Peyer's patch (tissue), 4 donors: ENCODE results near the gene IRF9. TPM values are rescaled to one million over a fixed set of nuclear protein-coding genes. Genes with fewer than 3 reads are reported as not detected.

Experiments used
- DNase-seq, 3 donors: peaks; one replicate each; pipeline ENCODE4 v3.0.0-alpha.2; 2017 to 2019
- H3K27ac ChIP-seq, 4 donors: fragments of 200-600 bp; sonication (generic); one replicate each; pipeline ENCODE4 v1.5.1; 2016 to 2019
- H3K27me3 ChIP-seq, 2 donors: fragments of 200-600 bp; sonication (generic); one replicate each; pipeline ENCODE4 v1.5.1; 2019
- H3K36me3 ChIP-seq, 3 donors: fragments of 200-600 bp; sonication (generic); one replicate each; pipeline ENCODE4 v1.5.1; 2016 to 2019
- H3K4me1 ChIP-seq, 4 donors: fragments of 200-600 bp; sonication (generic); one replicate each; pipeline ENCODE4 v1.5.1; 2016 to 2019
- H3K4me3 ChIP-seq, 4 donors: fragments of 200-600 bp; sonication (generic); 1 replicate in 3 of 4; 2 replicates in 1 of 4; pipeline ENCODE4 v1.5.1; 2016 to 2019; ENCODE audit warnings: mild to moderate bottlenecking in 1 of 4
- H3K9me3 ChIP-seq, 4 donors: fragments of 200-600 bp; sonication (generic); one replicate each; pipeline ENCODE4 v1.5.1; 2016 to 2019; ENCODE audit warnings: mild to moderate bottlenecking in 1 of 4
- POLR2A ChIP-seq, 2 donors: fragments of 450-650 bp; IDR thresholded peaks; one replicate each; pipeline ENCODE4 v1.5.1; 2017; ENCODE audit warnings: antibody characterized with exemption in 2 of 2, mild to moderate bottlenecking in 2 of 2, moderate library complexity in 2 of 2
- total RNA-seq, 4 donors: library from RNA; depleted of rRNA; stranded (reverse); fragments of >200 nt; gene quantifications; one replicate each; pipeline ENCODE4 v1.1.0, GENCODE V29; 2016
- TF ChIP-seq, protein P1 (sequence below), 6 experiments: fragments of 450-650 bp in 4 of 6; fragments of 200-600 bp in 2 of 6; sonication (generic) in 1 of 6; IDR thresholded peaks; one replicate each; pipeline ENCODE4 v1.5.1; 2017 to 2019; ENCODE audit warnings: antibody characterized with exemption in 6 of 6, mild to moderate bottlenecking in 3 of 6, moderate library complexity in 1 of 6

Gene IRF9
- total RNA-seq, 4 donors from 2014 or later = 64.1 to 219 (median 80.8) TPM

DNA sequence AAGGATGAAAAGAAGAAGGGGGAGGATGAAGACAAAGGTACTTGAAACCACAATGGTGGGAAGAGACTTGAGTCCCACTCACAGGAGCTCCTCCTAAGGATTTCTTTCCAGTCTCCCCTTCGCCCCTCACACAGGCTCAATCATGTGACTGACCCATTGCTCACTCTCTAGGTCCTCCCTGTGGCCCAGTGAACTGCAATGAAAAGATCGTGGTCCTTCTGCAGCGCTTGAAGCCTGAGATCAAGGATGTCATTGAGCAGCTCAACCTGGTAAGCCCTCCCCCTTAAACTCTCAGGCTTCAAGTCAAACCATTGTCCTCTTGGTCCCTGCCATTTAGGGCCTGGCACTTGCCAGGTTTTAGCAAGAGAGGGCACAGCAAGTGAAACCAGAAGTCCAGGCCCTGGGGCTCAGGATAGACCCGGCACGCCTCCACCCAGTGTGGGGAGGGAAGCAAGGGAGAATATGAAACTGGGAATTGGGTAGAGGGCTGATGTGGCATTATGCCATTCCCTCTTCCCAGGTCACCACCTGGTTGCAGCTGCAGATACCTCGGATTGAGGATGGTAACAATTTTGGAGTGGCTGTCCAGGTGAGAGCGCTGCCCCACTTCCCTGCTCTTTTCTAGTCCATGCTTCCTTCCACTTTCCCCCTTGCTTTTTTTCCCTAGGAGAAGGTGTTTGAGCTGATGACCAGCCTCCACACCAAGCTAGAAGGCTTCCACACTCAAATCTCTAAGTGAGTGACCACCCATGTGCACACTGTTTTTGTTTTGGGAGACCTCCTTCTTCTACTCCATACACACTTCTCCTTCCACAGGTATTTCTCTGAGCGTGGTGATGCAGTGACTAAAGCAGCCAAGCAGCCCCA lies 23.3 kb upstream of the IRF9 start:
- DNase-seq = no peak
- Histone ChIP-seq H3K27ac (peak overlapping the region in 3 of 4 donors; percentile 47 to 96 (median 95)), H3K4me3 (peak overlapping the region in 1 of 4 donors; percentile 93), H3K36me3 (peaks cover 0 to 22% (median 3%) of the 10 kb centered on the region in 3 donors), H3K27me3 (no peaks in the 10 kb centered on the region), H3K4me1 (peaks cover 0 to 53% (median 17%) of the 10 kb centered on the region in 4 donors), H3K9me3 (no peaks in the 10 kb centered on the region)
- TF ChIP-seq POLR2A (IDR thresholded peaks at IDR 0.05) = no peak
- TF ChIP-seq, protein P1, sequence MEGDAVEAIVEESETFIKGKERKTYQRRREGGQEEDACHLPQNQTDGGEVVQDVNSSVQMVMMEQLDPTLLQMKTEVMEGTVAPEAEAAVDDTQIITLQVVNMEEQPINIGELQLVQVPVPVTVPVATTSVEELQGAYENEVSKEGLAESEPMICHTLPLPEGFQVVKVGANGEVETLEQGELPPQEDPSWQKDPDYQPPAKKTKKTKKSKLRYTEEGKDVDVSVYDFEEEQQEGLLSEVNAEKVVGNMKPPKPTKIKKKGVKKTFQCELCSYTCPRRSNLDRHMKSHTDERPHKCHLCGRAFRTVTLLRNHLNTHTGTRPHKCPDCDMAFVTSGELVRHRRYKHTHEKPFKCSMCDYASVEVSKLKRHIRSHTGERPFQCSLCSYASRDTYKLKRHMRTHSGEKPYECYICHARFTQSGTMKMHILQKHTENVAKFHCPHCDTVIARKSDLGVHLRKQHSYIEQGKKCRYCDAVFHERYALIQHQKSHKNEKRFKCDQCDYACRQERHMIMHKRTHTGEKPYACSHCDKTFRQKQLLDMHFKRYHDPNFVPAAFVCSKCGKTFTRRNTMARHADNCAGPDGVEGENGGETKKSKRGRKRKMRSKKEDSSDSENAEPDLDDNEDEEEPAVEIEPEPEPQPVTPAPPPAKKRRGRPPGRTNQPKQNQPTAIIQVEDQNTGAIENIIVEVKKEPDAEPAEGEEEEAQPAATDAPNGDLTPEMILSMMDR (IDR thresholded peaks at IDR 0.05) = no peak

DNA sequence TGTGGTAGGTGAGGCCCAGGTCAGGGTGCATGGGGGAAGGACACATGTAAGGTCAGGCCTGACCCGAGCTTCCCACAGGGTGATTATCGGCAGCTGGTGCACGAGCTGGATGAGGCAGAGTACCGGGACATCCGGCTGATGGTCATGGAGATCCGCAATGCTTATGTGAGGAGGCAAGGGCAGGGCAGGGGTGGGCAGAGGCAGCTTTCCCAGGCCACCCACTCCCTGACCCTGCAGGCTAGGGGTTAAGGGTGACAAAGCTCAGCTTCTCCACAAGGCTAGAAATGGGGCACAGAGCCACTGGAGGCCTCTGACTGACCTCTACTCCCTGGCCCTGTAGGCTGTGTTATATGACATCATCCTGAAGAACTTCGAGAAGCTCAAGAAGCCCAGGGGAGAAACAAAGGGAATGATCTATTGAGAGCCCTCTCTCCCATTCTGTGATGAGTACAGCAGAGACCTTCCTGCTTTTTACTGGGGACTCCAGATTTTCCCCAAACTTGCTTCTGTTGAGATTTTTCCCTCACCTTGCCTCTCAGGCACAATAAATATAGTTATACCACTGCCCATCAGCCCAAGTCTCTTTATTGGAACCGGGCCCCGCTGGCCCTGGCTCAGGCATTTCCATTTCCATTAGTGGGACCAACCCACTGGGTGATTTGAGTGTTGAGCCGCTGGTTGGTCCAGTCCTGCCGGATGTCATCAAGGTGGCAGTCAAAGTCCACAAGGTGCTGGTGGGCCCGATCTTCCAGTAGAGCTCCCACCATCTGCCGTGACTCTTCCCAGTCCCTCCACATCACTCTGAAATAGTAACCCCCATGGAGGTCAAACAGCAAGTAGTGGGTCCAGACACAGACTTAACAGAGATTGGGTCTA lies 22.4 kb upstream of the IRF9 start:
- TF ChIP-seq, protein P1 (IDR thresholded peaks at IDR 0.05) = no peak
- TF ChIP-seq POLR2A (IDR thresholded peaks at IDR 0.05) = no peak
- peak overlapping the region in 2 of 4 donors; percentile 18 to 47 for H3K27ac ChIP-seq
- H3K4me1 ChIP-seq = peaks cover 0 to 60% (median 17%) of the 10 kb centered on the region in 4 donors
- no peak overlapping the region for H3K4me3 ChIP-seq
- no peaks in the 10 kb centered on the region for H3K9me3 ChIP-seq
- peaks cover 0 to 22% (median 3%) of the 10 kb centered on the region in 3 donors for H3K36me3 ChIP-seq
- H3K27me3 ChIP-seq = no peaks in the 10 kb centered on the region
- DNase-seq = no peak

DNA sequence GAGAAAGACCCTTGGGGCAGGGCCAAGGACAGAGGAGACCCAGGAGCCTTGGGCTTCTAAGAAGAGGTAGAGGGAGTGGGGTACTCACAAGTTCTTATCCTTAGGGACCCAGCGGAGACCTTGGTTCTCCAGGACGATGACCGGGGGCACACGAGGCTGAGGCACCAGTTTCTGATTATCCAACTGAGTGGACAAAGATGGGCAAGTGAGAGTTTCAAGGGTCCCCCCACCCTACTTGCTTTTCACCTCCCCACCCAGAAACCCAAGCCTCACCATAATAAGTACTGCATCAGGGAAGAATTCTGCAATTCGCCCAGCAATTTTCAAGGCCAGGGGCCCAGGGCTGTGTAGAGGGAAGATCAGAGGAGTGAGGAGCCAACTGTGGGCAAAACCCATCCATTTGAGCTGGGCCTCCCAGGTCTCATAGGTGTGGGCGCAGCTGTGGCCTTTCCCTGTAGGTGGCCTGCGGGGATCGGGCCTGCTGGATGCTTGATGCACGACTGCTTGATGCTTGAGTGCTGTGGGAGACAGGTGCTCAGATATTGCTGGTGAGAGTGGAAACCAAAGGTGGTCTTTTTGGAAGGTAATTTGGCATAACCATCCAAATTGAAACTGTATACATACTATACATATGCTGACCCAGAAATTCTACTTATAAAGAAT lies 21.7 kb upstream of the IRF9 start:
- H3K4me3 ChIP-seq = peak overlapping the region in 2 of 4 donors; percentile 24 to 84
- no peaks in the 10 kb centered on the region for H3K27me3 ChIP-seq
- peaks cover 0 to 65% (median 17%) of the 10 kb centered on the region in 4 donors for H3K4me1 ChIP-seq
- peaks cover 0 to 22% (median 3%) of the 10 kb centered on the region in 3 donors for H3K36me3 ChIP-seq
- no peak overlapping the region for H3K27ac ChIP-seq
- H3K9me3 ChIP-seq = no peaks in the 10 kb centered on the region
- TF ChIP-seq POLR2A (IDR thresholded peaks at IDR 0.05) = no peak
- TF ChIP-seq, protein P1 (IDR thresholded peaks at IDR 0.05) = no peak
- DNase-seq = no peak

DNA sequence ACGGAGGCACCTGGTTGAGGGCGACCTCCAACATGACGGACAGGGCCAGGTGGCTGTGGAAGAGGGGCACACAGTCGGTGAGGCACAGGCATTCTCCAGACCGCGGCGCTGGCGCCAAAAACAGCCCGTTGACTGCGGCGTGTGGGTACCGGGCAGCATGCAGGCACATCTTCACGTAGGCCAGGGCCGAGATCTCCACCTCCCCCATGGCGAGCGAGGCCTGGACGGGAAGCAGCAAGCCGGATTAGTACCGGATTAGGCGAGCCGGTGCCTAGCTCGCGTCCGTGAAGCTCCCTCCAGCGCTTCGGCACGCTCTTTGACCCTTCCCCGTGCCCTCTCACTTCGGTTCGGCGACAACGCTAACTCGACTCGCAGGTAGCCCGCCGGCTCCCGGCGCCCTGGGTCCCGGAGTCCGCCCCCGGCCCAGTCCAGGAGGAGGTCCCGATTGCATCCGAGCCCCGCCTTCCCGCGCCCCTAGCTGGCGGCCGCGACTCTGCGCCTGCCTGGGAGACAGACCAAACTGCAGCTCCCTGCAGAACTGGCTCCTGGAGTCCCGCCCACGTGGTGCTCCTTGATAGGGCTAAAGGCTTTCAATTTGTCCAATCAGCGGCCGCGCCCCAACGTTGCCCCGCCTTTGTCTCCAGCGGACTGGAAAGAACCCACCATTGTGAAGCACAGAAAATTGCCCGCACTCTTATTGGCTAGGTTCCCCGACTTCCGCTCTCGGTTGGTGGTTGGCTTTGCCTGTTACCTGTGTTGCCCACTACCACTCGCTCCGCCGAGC lies 19.8 kb upstream of the IRF9 start, which contains the start of gene EMC9:
TSS of gene EMC9 (minus strand) at position 495 of the 784 bp plus-strand sequence. CDS start at position 208, 287 bp downstream.
- Histone ChIP-seq H3K27ac (peak within 1 kb of the TSS; percentile 80 to 99 (median 94)), H3K27me3 (no peaks in the 10 kb centered on the region), H3K36me3 (peaks cover 0 to 22% (median 3%) of the 10 kb centered on the region in 3 donors), H3K9me3 (no peaks in the 10 kb centered on the region), H3K4me3 (peak within 1 kb of the TSS; percentile 73 to 89 (median 86)), H3K4me1 (peaks cover 0 to 73% (median 21%) of the 10 kb centered on the region in 4 donors)
- peak; percentile 58 to 92 for TF ChIP-seq POLR2A (IDR thresholded peaks at IDR 0.05)
- TF ChIP-seq, protein P1 (IDR thresholded peaks at IDR 0.05) = peak; percentile 50 to 91 (median 75)
- DNase-seq = peak; percentile 100
